Retina (tissue), 1 donor: ENCODE data around the gene TH.

Experiments
- DNase-seq: peaks from one replicate; pipeline ENCODE4 v3.0.0-alpha.2; 2016

Gene TH

GRCh38 chr11:2139621-2140337 lies 31.8 kb downstream of the TH start:
- DNase-seq: no peak

- no peak for DNase-seq
These were observed 32.5 kb downstream of the TH start, which contains the start of gene IGF2 for GRCh38 chr11:2139123-2139521. TSS of gene IGF2 (minus strand) at chr11:2139389. CDS start at chr11:2135523, 3,866 bp downstream.

- DNase-seq: no peak
These were observed 33.0 kb downstream of the TH start for GRCh38 chr11:2138431-2139122.

- DNase-seq: no peak
These were observed 33.6 kb downstream of the TH start for GRCh38 chr11:2138068-2138430.

- peak; percentile 79 for DNase-seq
These were observed 34.2 kb downstream of the TH start for GRCh38 chr11:2137202-2138067.

GRCh38 chr11:2136952-2137201 lies 34.7 kb downstream of the TH start:
- no peak for DNase-seq

GRCh38 chr11:2136209-2136951 lies 35.2 kb downstream of the TH start:
- DNase-seq: peak; percentile 43

GRCh38 chr11:2135648-2136201 lies 35.9 kb downstream of the TH start:
- DNase-seq: no peak

- DNase-seq: peak; percentile 15
These were observed 36.5 kb downstream of the TH start for GRCh38 chr11:2135018-2135569.

- DNase-seq: peak; percentile 0
These were observed 37.3 kb downstream of the TH start for GRCh38 chr11:2134022-2135010.

- DNase-seq: peak; percentile 64
These were observed 38.2 kb downstream of the TH start for GRCh38 chr11:2133241-2134021.

GRCh38 chr11:2132874-2133240 lies 38.8 kb downstream of the TH start:
- DNase-seq: peak; percentile 59

- no peak for DNase-seq
These were observed 39.4 kb downstream of the TH start for GRCh38 chr11:2132246-2132645.

GRCh38 chr11:2131371-2132236 lies 40.0 kb downstream of the TH start:
- peak; percentile 4 for DNase-seq

GRCh38 chr11:2130881-2131352 lies 40.7 kb downstream of the TH start:
- DNase-seq: peak; percentile 3

GRCh38 chr11:2129699-2130366 lies 41.8 kb downstream of the TH start:
- no peak for DNase-seq

GRCh38 chr11:2129308-2129698 lies 42.3 kb downstream of the TH start:
- DNase-seq: no peak

GRCh38 chr11:2128511-2129307 lies 42.9 kb downstream of the TH start:
- no peak for DNase-seq
